Ovary (tissue), 9 donors: ENCODE measurements around the gene PERM1. TPM values are rescaled to one million over a fixed set of nuclear protein-coding genes. Genes with fewer than 3 reads are reported as not detected.

Source experiments
- DNase-seq, 5 donors: peaks; one replicate each; pipeline ENCODE4 v3.0.0-alpha.2; 2019 to 2020
- H3K27ac ChIP-seq, 2 donors: fragments of 200-600 bp; one replicate each; pipeline versions ENCODE4 v1.5.1 to v1.8.0; 2019 to 2022
- H3K27me3 ChIP-seq: fragments of 200-600 bp; one replicate; pipeline ENCODE4 v1.8.0; 2022
- H3K36me3 ChIP-seq: fragments of 200-600 bp; sonication (generic); one replicate; pipeline ENCODE4 v1.5.1; 2019
- H3K4me1 ChIP-seq: one replicate; pipeline ENCODE4 v1.8.1; 2013; ENCODE audit warnings: mild to moderate bottlenecking, moderate library complexity; ENCODE audit not compliant: insufficient read depth
- H3K4me3 ChIP-seq: fragments of 200-600 bp; sonication (generic); one replicate; pipeline ENCODE4 v1.5.1; 2017
- H3K9me3 ChIP-seq, 2 donors: fragments of 200-600 bp in 1 of 2; sonication (generic) in 1 of 2; one replicate each; pipeline versions ENCODE4 v1.5.1 to v1.8.1; 2013 to 2019; ENCODE audit warnings: mild to moderate bottlenecking in 1 of 2, moderate library complexity in 1 of 2
- CTCF ChIP-seq, 3 donors: fragments of 450-650 bp in 2 of 3; fragments of 200-600 bp in 1 of 3; IDR thresholded peaks; one replicate each; pipeline versions ENCODE4 v1.5.1 to v1.8.0; 2016 to 2022; ENCODE audit warnings: antibody characterized with exemption in 3 of 3, mild to moderate bottlenecking in 1 of 3
- EP300 ChIP-seq: sonication (generic); formaldehyde crosslinking; IDR thresholded peaks from one replicate; pipeline ENCODE4 v1.6.1; 2017; ENCODE audit warnings: antibody characterized with exemption
- POLR2A ChIP-seq: fragments of 450-650 bp; IDR thresholded peaks from one replicate; pipeline ENCODE4 v1.6.1; 2017; ENCODE audit warnings: antibody characterized with exemption, mild to moderate bottlenecking, moderate library complexity
- WGBS, 3 donors: extraction: QIAGEN DNeasy Blood & Tissue Kit in 1 of 3; methylation state at CpG; one replicate each; pipeline versions ENCODE4 v1.1.5 to v1.1.7; 2013 to 2017; 5-methylcytosine and 5-hydroxymethylcytosine counted together
- intact Hi-C, 4 donors: fragments of 100-400 bp; cut with DNase I; formaldehyde crosslinking; loops; one replicate each; pipeline versions ENCODE4 v1.11.0 to v1.15.1; 2022 to 2023
- polyA plus RNA-seq, 2 donors: library from polyadenylated mRNA; stranded (reverse); fragments of 200-250 nt in 1 of 2; fragments of 350-450 nt in 1 of 2; fragmentation: Illumina TruSeq in 1 of 2; extraction: RNeasy Lipid Tissue Mini Kit (QIAGEN cat#74804) in 1 of 2; gene quantifications; one replicate each; pipeline ENCODE4 v1.2.3, GENCODE V29; 2013 to 2014
- total RNA-seq, 7 donors: library from RNA; depleted of rRNA in 2 of 7; stranded (reverse); fragments of >200 nt in 2 of 7; fragmentation: NEBNext Ultra II Directional in 3 of 7; extraction: Animal tissue kit (Norgen Biotek cat#: 25700) in 3 of 7; gene quantifications; one replicate each; pipeline versions ENCODE4 v1.1.0 to v1.2.4, GENCODE V29; 2016 to 2023
- donor health status: DM: no; HTN: no; CAD: no; lungs with moderate emphysema.
- donor health status: DM: no; HTN: no; CAD: no.
- donor health status: Bipolar disorder and iron deficiency.
- donor health status: DM: yes; HTN: yes; CAD: no.
- donor health status: DM: no; HTN: no; CAD: no.
- donor health status: DM: yes; HTN: yes; CAD: no.

PERM1 gene
- total and polyA plus RNA-seq, 9 donors = 0.07 to 0.34 (median 0.28) TPM; not detected in 4

- Histone ChIP-seq H3K27me3 (no peaks in the 10 kb centered on the region), H3K4me3 (no peak overlapping the region), H3K9me3 (no peaks in the 10 kb centered on the region), H3K27ac (no peak overlapping the region), H3K36me3 (no peaks in the 10 kb centered on the region), H3K4me1 (no peaks in the 10 kb centered on the region)
- TF ChIP-seq CTCF (IDR thresholded peaks at IDR 0.05) = no peak
- no peak for TF ChIP-seq POLR2A
- no peak for TF ChIP-seq EP300
- intact Hi-C loops = loop anchor here in 2 of 4 donors (2.0 to 10.0 kb wide), 2 partner anchors 78 to 310 kb away; no protein-coding TSS in a partner anchor
- DNase-seq = no peak
- 38 to 56% (median 47%) methylated on average over 12 of the region's 12 CpGs for WGBS, 3 donors
Observed at GRCh38 chr1:984476-984814, 2.6 kb upstream of the PERM1 start.

DNA sequence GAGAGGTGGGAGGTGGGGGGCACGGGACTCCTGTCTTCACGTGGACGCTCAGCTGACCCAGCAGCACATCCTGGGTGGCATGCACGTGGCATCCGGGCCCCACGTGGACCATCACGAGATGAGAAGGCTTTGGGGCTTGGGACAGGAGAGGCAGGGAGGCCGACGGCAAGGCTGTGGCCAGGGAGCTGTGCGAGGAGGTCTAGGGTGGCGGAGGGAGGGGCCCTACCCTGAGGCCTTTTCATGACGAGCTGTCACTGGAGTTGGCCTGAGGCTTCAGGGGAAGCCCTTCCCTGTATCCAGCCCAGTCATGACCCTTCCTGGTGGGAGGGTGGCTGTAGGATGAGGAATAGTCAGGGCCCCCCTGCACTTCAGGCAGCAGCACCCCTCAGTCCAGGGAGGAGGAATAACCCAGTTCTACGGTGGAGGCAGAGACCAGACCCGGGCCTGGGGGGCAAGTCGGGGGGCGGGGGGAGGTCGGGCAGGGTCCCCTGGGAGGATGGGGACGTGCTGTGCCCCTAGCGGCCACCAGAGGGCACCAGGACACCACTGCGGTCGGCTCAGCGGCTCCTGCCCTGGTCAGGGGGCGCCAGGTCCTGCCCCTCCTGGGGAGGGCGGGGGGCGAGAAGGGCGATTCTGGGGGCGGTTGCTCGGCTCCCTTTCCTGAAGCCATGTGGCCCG, 2.0 kb upstream of the PERM1 start:
- no peaks in the 10 kb centered on the region for H3K4me1 ChIP-seq
- no peak overlapping the region for H3K27ac ChIP-seq
- no peak overlapping the region for H3K4me3 ChIP-seq
- peak in 4 of 5 donors; percentile 37 to 71 (median 62) for DNase-seq
- intact Hi-C loops = loop anchor here in 2 of 4 donors (2.0 to 10.0 kb wide), 2 partner anchors 79 to 311 kb away; no protein-coding TSS in a partner anchor
- TF ChIP-seq CTCF (IDR thresholded peaks at IDR 0.05) (peak; percentile 33 to 80 (median 49)), EP300 (no peak)
- H3K36me3 ChIP-seq = no peaks in the 10 kb centered on the region
- 15 to 22% (median 21%) methylated on average over 26 to 29 of the region's 29 CpGs for WGBS, 3 donors
- no peaks in the 10 kb centered on the region for H3K27me3 ChIP-seq
- H3K9me3 ChIP-seq = no peaks in the 10 kb centered on the region

DNA sequence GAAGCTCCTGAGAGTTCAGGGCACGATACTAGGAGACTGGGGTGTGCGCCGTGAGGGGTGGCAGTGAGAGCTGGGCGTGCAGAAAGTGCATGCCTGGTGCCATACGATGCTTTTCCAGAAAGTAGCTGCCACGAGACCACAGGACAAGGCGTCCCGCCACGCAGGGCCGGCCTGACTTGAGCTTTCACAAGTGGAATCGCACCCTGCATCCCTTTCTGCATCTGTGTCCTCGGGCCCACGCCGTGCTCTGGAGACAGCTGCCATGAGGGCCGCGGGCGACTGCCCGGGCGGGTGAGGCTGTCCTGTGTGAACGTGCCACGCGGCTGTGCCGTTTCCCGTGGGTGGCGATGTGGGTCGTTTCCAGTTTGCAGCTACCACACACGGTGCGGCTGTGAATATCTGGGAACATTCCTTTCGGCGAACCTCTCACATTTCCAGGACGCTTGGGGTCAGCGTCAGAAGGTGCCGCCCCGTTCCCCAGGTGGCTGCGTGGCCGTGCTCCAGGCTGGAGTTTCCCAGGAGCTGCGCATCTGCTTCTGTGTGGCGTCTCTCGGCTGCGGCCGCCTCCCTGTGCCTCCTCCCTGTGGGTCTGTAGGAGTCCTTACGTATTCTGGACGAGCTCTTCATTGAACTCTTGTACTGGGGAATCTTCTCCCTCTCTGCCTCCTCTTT, 1.0 kb upstream of the PERM1 start:
- intact Hi-C loops = loop anchor here in 2 of 4 donors (10.0 kb wide), 1 partner anchor 312 kb away; no protein-coding TSS in a partner anchor
- no peak for TF ChIP-seq CTCF (IDR thresholded peaks at IDR 0.05)
- no peak for TF ChIP-seq EP300
- no peak for TF ChIP-seq POLR2A
- H3K4me1 ChIP-seq = no peaks in the 10 kb centered on the region
- H3K27ac ChIP-seq = no peak overlapping the region
- 67 to 84% (median 79%) methylated on average over 41 to 43 of the region's 43 CpGs for WGBS, 3 donors
- H3K27me3 ChIP-seq = no peaks in the 10 kb centered on the region
- no peak overlapping the region for H3K4me3 ChIP-seq
- H3K9me3 ChIP-seq = no peaks in the 10 kb centered on the region
- no peaks in the 10 kb centered on the region for H3K36me3 ChIP-seq
- DNase-seq = peak in 1 of 5 donors; percentile 32

DNA sequence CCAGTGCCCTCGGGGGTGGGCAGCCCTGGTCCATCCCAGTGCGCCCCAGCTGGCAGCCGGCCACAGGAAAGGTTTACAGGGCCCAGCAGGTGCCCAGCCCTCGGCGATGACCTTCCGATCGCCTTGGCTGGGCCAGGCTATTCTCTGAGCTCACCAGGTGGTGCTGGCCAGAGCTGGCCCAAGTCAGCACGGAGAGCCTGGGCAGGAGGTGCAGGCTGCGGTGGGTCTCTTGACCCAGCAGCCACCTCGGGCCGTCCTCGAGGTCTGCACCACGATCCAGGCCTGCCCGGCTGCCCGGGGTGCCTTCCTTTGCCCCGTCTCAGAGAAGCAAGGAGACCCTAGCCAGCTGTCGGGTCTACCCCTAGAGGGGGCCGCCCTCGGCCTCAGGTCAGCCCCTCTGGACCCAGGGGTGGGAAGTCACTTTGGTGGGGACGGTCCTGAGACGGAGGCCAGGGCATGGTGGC, 370 bp downstream of the PERM1 start:
- Histone ChIP-seq H3K27me3 (no peaks in the 10 kb centered on the region), H3K27ac (no peak overlapping the region), H3K4me1 (no peaks in the 10 kb centered on the region), H3K4me3 (no peak overlapping the region), H3K36me3 (no peaks in the 10 kb centered on the region), H3K9me3 (no peaks in the 10 kb centered on the region)
- WGBS, 3 donors = 64 to 79% (median 67%) methylated on average over 20 to 21 of the region's 21 CpGs
- TF ChIP-seq EP300 (no peak), CTCF (IDR thresholded peaks at IDR 0.05) (no peak), POLR2A (no peak)
- intact Hi-C loops = loop anchor here in 2 of 4 donors (10.0 kb wide), 1 partner anchor 313 kb away; no protein-coding TSS in a partner anchor
- peak in 1 of 5 donors; percentile 23 for DNase-seq
